GM23248 (cell line): ENCODE data around the gene FKBP15.

Experiments
- EZH2 ChIP-seq: fragments of 200-600 bp; sonication (generic); IDR thresholded peaks from 2 replicates; pipeline ENCODE4 v1.6.1; 2018; ENCODE audit warnings: antibody characterized with exemption, mild to moderate bottlenecking; ENCODE audit not compliant: insufficient read depth, poor library complexity, severe bottlenecking
- EZH2phosphoT487 ChIP-seq: fragments of 200-600 bp; sonication (generic); IDR thresholded peaks from 2 replicates; pipeline ENCODE4 v1.6.1; 2018; ENCODE audit warnings: antibody characterized with exemption, moderate library complexity, mild to moderate bottlenecking, low read depth; ENCODE audit not compliant: insufficient read depth

GRCh38 chr9:113257863-113258262 lies 36.8 kb upstream of the FKBP15 start:
- TF ChIP-seq EZH2phosphoT487 (no peak), EZH2 (no peak)
